PC-9 (cell line): ENCODE results near the gene ZBBX.

Experiments used
- EZH2 ChIP-seq: fragments of 200-600 bp; sonication (generic); IDR thresholded peaks from 2 replicates; pipeline ENCODE4 v1.8.0; 2017; ENCODE audit warnings: antibody characterized with exemption, low read depth
- TF ChIP-seq, protein P1 (sequence below): fragments of 200-600 bp; sonication (generic); conservative IDR thresholded peaks from 2 replicates; pipeline ENCODE4 v1.6.1; 2017; ENCODE audit warnings: mixed run types, antibody characterized with exemption, mild to moderate bottlenecking, moderate library complexity

DNA sequence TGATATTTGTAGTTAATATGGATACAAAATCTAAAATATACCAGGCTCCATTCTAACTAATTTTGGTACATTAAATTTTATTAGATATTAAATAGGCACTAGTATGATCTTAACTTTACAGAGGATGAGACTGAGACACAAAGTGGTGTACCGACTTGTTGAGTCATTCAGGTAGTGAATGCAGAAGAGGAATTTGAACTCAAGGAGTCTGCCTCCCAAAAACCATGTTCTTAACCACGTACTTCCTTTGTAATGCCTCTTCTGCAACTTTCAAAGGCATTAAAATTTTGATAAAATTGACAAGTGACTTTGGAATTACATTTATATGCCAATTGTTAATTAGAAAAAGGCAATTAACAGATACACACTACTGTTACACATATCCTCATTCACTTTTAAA, 61.8 kb downstream of the ZBBX start:
- TF ChIP-seq, protein P1, sequence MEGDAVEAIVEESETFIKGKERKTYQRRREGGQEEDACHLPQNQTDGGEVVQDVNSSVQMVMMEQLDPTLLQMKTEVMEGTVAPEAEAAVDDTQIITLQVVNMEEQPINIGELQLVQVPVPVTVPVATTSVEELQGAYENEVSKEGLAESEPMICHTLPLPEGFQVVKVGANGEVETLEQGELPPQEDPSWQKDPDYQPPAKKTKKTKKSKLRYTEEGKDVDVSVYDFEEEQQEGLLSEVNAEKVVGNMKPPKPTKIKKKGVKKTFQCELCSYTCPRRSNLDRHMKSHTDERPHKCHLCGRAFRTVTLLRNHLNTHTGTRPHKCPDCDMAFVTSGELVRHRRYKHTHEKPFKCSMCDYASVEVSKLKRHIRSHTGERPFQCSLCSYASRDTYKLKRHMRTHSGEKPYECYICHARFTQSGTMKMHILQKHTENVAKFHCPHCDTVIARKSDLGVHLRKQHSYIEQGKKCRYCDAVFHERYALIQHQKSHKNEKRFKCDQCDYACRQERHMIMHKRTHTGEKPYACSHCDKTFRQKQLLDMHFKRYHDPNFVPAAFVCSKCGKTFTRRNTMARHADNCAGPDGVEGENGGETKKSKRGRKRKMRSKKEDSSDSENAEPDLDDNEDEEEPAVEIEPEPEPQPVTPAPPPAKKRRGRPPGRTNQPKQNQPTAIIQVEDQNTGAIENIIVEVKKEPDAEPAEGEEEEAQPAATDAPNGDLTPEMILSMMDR, result no peak
- TF ChIP-seq EZH2, result no peak
